ENCODE results near the gene NOL11. TPM values are rescaled to one million over a fixed set of nuclear protein-coding genes. Genes with fewer than 3 reads are reported as not detected.

The NOL11 gene
- 36.1 and 37.2 TPM in 2 replicates for total RNA-seq

DNA sequence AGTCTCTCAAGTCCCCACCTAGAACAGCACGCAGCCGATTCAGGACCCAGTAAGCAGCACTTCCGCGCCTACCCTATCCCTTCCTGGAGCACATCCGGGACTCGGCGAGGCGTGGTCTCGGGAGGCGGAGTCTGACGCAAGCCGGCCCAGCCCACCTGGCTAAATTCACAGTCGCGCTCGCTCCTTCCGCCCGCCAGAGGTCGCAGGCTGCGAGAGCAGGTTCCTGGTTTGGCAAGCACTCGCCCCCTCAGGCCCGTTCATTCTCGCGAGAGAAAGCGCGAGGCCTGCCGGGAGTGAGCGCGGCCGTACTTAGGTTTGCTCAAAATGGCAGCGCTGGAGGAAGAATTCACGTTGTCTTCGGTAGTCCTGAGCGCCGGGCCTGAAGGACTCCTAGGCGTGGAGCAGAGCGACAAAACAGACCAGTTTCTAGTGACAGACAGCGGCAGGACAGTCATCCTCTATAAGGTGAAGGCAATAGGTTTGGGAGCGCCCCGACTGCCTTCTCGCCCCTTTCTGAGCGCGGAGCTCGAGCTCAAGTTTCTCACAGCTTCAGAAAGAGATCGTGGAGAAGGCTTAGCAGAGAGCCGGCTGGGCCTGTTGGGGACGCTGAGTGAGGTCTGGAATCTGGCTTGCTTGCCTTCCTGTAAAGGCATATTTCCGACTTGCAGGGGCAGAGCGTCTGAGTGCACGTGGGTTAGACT lies at the start of gene NOL11:
NOL11 (plus strand) TSS at position 313 of the 701 bp plus-strand sequence; CDS start at position 325, 12 bp downstream.

Other genes starting within 250 kb of the NOL11 start
- 18.5 and 60.6 TPM in 2 replicates for gene BPTF, start 107.6 kb downstream of the NOL11 start, total RNA-seq